Ascending aorta (tissue), 2 donors: ENCODE data around the gene VPS26C. TPM values are rescaled to one million over a fixed set of nuclear protein-coding genes. Genes with fewer than 3 reads are reported as not detected.

Experiments used
- DNase-seq, 2 donors: peaks; one replicate each; pipeline ENCODE4 v3.0.0-alpha.2; 2019; ENCODE audit warnings: low spot score in 2 of 2
- H3K27ac ChIP-seq, 2 donors: fragments of 200-600 bp; sonication (generic); one replicate each; pipeline ENCODE4 v1.5.1; 2016 to 2017; ENCODE audit warnings: mild to moderate bottlenecking in 1 of 2
- H3K27me3 ChIP-seq: fragments of 200-600 bp; sonication (generic); one replicate; pipeline ENCODE4 v1.5.1; 2017
- H3K36me3 ChIP-seq, 2 donors: fragments of 200-600 bp; sonication (generic); one replicate each; pipeline ENCODE4 v1.5.1; 2016
- H3K4me1 ChIP-seq, 2 donors: fragments of 200-600 bp; sonication (generic); one replicate each; pipeline ENCODE4 v1.5.1; 2016 to 2017; ENCODE audit warnings: mild to moderate bottlenecking in 1 of 2
- H3K4me3 ChIP-seq, 2 donors: fragments of 200-600 bp; sonication (generic); one replicate each; pipeline ENCODE4 v1.5.1; 2016 to 2017; ENCODE audit warnings: mild to moderate bottlenecking in 1 of 2
- H3K9me3 ChIP-seq, 2 donors: fragments of 200-600 bp; sonication (generic); one replicate each; pipeline ENCODE4 v1.5.1; 2016
- CTCF ChIP-seq, 3 experiments: fragments of 200-600 bp in 2 of 3; fragments of 450-650 bp in 1 of 3; sonication (generic) in 2 of 3; IDR thresholded peaks; one replicate each; pipeline ENCODE4 v1.5.1; 2016 to 2019; ENCODE audit warnings: antibody characterized with exemption in 3 of 3, mild to moderate bottlenecking in 1 of 3, moderate library complexity in 1 of 3
- intact Hi-C: fragments of 100-400 bp; cut with DNase I; formaldehyde crosslinking; loops from one replicate; pipeline ENCODE4 v1.15.1; 2023
- total RNA-seq: library from RNA; depleted of rRNA; stranded (reverse); fragments of >200 nt; gene quantifications from one replicate; pipeline ENCODE4 v1.1.0, GENCODE V29; 2016

The VPS26C gene
- total RNA-seq, 1 donor from 2014 or later: 137 TPM

- Histone ChIP-seq H3K4me1 (no peaks in the 10 kb centered on the region), H3K36me3 (peaks cover 63 to 80% of the 10 kb centered on the region in 2 donors), H3K4me3 (no peak overlapping the region), H3K9me3 (no peaks in the 10 kb centered on the region), H3K27ac (no peak overlapping the region), H3K27me3 (no peaks in the 10 kb centered on the region)
- no peak for TF ChIP-seq CTCF (IDR thresholded peaks at IDR 0.05)
- intact Hi-C loops: no loop called here
- no peak for DNase-seq
Observed at GRCh38 chr21:37232274-37233018, 34.7 kb downstream of the VPS26C start.

GRCh38 chr21:37231671-37232070, 35.5 kb downstream of the VPS26C start:
- Histone ChIP-seq H3K27ac (no peak overlapping the region), H3K4me3 (no peak overlapping the region), H3K36me3 (peaks cover 64 to 82% of the 10 kb centered on the region in 2 donors), H3K9me3 (no peaks in the 10 kb centered on the region), H3K27me3 (no peaks in the 10 kb centered on the region), H3K4me1 (no peaks in the 10 kb centered on the region)
- no peak for DNase-seq
- intact Hi-C loops: no loop called here
- no peak for TF ChIP-seq CTCF (IDR thresholded peaks at IDR 0.05)

GRCh38 chr21:37231249-37231645, 35.9 kb downstream of the VPS26C start:
- H3K27ac ChIP-seq: no peak overlapping the region
- no peak for TF ChIP-seq CTCF (IDR thresholded peaks at IDR 0.05)
- peaks cover 68 to 82% of the 10 kb centered on the region in 2 donors for H3K36me3 ChIP-seq
- no peak overlapping the region for H3K4me3 ChIP-seq
- no peak for DNase-seq
- no peaks in the 10 kb centered on the region for H3K4me1 ChIP-seq
- H3K27me3 ChIP-seq: no peaks in the 10 kb centered on the region
- intact Hi-C loops: no loop called here
- no peaks in the 10 kb centered on the region for H3K9me3 ChIP-seq

GRCh38 chr21:37230632-37231248, 36.4 kb downstream of the VPS26C start:
- intact Hi-C loops: no loop called here
- Histone ChIP-seq H3K4me1 (no peaks in the 10 kb centered on the region), H3K4me3 (no peak overlapping the region), H3K36me3 (peaks cover 73 to 87% of the 10 kb centered on the region in 2 donors), H3K27me3 (no peaks in the 10 kb centered on the region), H3K9me3 (no peaks in the 10 kb centered on the region), H3K27ac (no peak overlapping the region)
- no peak for DNase-seq
- no peak for TF ChIP-seq CTCF (IDR thresholded peaks at IDR 0.05)

- intact Hi-C loops: no loop called here
- no peak for TF ChIP-seq CTCF (IDR thresholded peaks at IDR 0.05)
- Histone ChIP-seq H3K4me3 (no peak overlapping the region), H3K9me3 (no peaks in the 10 kb centered on the region), H3K27me3 (no peaks in the 10 kb centered on the region), H3K27ac (no peak overlapping the region), H3K4me1 (no peaks in the 10 kb centered on the region), H3K36me3 (peaks cover 85 to 96% of the 10 kb centered on the region in 2 donors)
- no peak for DNase-seq
Observed at GRCh38 chr21:37228003-37228400, 39.1 kb downstream of the VPS26C start.
